ENCODE data around the gene VAV1.
A peak's percentile ranks its signal among the peaks of the same experiment; 100 is the strongest.

Gene VAV1

DNA sequence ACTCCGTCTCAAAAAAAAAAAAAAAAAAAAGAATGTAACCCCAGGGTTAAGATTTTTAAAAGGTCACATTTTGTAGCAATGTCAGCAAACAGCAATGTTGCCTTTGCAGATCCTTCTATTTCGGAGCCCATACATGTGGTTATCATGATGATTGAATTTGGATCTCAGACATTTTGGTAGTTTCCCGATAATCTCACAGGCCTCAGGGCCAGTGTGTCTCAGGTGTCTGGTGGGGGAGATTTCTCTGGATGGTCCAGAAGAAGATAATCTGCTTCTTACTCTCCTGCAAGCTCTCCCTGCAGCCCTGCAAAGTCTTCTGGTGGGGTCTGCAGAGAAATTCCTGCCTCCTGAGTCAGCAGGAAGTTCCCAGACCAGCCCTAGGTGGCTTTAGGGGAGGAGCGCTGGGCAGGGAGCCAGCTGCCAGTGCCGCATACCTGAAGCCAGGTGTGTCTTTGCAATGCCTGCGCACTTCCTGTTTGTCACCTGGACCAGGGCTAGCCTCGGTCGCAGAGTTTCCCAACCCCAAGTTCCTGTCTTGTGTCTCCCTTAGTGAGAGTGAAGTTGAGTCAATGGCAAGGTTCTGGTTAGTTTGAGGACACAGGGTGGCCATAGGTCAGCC lies 6.7 kb upstream of the VAV1 start:
- no peak overlapping the region for H3K4me3 ChIP-seq (ENCODE audit: low read depth, low read length)
- DNase-seq (ENCODE audit: low read depth) = no peak

DNA sequence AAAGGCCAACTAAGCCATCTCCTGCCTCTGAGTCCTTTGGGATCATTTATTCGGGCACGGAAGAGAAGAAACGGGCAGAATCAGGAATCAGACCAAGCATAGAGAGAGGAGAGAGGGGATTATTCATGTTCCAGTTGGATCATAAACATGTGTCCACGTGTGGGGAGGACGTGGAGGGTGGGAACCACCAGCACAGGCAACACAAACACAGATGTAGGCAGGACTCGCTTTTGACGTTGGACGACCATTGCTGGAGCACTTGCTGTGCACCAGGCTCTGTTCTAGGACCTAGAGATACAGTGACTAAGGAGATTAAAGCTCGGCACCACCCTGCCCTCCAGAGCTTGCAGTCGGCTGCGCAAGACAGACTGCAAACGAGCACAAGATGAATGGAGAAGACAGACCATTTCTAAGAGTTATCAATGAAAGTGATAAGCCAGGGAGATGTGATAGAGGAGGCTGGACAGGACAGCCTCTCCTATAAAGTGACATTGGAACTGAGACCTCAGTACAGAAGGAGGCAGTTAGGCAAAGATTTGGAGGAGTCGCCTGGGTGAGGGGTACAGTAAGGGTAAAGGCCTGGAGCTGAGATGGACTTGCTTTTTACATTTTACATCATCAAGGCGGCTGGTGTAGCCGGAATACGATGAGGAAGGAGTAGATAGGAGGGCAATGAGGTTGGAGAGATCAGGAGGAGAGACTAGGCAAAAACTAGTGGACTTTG lies 6.0 kb upstream of the VAV1 start:
- TF ChIP-seq MYC (IDR thresholded peaks at IDR 0.05; ENCODE audit: low read depth, low read length) (no peak), POLR2A (IDR thresholded peaks at IDR 0.05; ENCODE audit: extremely low read depth, insufficient read length) (no peak)
- TF ChIP-seq, protein P1, sequence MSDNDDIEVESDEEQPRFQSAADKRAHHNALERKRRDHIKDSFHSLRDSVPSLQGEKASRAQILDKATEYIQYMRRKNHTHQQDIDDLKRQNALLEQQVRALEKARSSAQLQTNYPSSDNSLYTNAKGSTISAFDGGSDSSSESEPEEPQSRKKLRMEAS (IDR thresholded peaks at IDR 0.05; ENCODE audit: low read depth, low read length) = no peak
- TF ChIP-seq, protein P2, sequence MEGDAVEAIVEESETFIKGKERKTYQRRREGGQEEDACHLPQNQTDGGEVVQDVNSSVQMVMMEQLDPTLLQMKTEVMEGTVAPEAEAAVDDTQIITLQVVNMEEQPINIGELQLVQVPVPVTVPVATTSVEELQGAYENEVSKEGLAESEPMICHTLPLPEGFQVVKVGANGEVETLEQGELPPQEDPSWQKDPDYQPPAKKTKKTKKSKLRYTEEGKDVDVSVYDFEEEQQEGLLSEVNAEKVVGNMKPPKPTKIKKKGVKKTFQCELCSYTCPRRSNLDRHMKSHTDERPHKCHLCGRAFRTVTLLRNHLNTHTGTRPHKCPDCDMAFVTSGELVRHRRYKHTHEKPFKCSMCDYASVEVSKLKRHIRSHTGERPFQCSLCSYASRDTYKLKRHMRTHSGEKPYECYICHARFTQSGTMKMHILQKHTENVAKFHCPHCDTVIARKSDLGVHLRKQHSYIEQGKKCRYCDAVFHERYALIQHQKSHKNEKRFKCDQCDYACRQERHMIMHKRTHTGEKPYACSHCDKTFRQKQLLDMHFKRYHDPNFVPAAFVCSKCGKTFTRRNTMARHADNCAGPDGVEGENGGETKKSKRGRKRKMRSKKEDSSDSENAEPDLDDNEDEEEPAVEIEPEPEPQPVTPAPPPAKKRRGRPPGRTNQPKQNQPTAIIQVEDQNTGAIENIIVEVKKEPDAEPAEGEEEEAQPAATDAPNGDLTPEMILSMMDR (IDR thresholded peaks at IDR 0.05; ENCODE audit: low read depth, low read length) = no peak
- H3K4me3 ChIP-seq (ENCODE audit: low read depth, low read length) = no peak overlapping the region
- no peak for DNase-seq (ENCODE audit: low read depth)

More for the DNA sequence above, 6.7 kb upstream of the VAV1 start:
- TF ChIP-seq, protein P2 (IDR thresholded peaks at IDR 0.05; ENCODE audit: low read depth, low read length) = no peak
- TF ChIP-seq, protein P1 (IDR thresholded peaks at IDR 0.05; ENCODE audit: low read depth, low read length) = no peak
- TF ChIP-seq MYC (IDR thresholded peaks at IDR 0.05; ENCODE audit: low read depth, low read length) = no peak
- no peak for TF ChIP-seq POLR2A (IDR thresholded peaks at IDR 0.05; ENCODE audit: extremely low read depth, insufficient read length)

DNA sequence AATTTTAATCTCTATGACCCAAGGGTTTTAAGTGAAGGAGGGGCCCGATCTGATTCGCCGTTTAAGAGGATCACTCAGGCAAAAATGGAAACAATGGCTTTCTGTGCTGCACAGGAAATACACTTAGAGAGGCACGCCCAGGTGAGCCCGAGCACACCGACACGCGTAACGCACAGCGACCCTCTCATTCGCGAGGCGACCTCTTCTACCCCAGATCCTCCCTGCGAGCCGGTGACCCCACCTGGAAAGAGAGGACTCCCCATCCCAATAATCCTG lies 5.5 kb upstream of the VAV1 start:
- DNase-seq (ENCODE audit: low read depth) = no peak
- H3K4me3 ChIP-seq (ENCODE audit: low read depth, low read length) = no peak overlapping the region
- TF ChIP-seq, protein P1 (IDR thresholded peaks at IDR 0.05; ENCODE audit: low read depth, low read length) = no peak
- TF ChIP-seq, protein P2 (IDR thresholded peaks at IDR 0.05; ENCODE audit: low read depth, low read length) = no peak
- TF ChIP-seq POLR2A (IDR thresholded peaks at IDR 0.05; ENCODE audit: extremely low read depth, insufficient read length) = no peak
- TF ChIP-seq MYC (IDR thresholded peaks at IDR 0.05; ENCODE audit: low read depth, low read length) = no peak

DNA sequence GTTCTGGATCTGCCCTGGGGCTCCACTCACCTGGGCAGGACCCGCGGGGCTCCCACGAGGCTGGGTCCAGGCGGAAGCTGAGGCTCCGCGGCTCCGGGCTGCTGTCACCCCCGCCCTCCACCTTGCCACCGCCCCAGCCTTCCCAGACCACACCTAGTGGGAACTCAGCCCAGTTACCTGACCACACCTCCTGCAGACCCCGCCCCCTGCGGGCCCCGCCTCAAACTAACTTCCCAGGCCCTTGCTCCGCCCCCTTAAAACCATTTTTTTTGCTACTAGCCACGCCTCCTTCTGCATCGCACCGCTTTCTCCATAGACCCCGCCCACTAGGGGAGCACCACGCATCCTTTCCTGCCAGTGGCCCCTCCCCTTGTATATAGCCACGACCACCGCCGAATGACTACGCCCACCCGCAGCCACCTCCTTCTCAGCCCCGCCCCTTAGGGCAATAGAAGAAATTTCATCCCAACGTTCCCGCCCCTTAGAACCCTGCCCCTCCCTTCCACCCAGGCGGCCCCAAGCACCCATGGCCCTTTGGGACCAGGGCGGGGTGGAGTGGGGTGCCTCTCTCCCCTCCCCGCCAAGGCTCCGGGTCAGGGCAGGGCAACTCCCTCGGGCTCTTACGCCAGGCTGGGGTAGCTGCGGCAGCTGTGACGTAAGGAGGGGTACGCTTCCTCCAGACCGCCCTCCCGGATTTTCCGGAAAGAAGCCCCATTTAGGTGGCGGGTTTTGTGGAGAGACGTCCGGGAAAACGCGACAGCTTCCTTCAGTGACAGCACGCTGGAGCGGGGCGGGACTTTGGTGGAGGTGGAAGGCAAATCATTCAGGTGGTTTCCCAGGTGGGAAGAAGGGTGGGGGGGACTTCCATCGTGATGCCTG lies 4.9 kb upstream of the VAV1 start, which contains the start of gene SH2D3A:
SH2D3A (minus strand) TSS at position 79 of the 879 bp plus-strand sequence. CDS start 3,687 bp downstream, outside the sequence.
- no peak within 1 kb of the TSS for H3K4me3 ChIP-seq (ENCODE audit: low read depth, low read length)
- TF ChIP-seq POLR2A (IDR thresholded peaks at IDR 0.05; ENCODE audit: extremely low read depth, insufficient read length) = no peak
- TF ChIP-seq, protein P1 (IDR thresholded peaks at IDR 0.05; ENCODE audit: low read depth, low read length) = peak; percentile 47; the same call in 1 of the 2 replicates
- 0 out of 2 replicates have a peak, but pooled peaks have one; percentile 19 for TF ChIP-seq MYC (IDR thresholded peaks at IDR 0.05; ENCODE audit: low read depth, low read length)
- peak; percentile 86 for DNase-seq (ENCODE audit: low read depth)

DNA sequence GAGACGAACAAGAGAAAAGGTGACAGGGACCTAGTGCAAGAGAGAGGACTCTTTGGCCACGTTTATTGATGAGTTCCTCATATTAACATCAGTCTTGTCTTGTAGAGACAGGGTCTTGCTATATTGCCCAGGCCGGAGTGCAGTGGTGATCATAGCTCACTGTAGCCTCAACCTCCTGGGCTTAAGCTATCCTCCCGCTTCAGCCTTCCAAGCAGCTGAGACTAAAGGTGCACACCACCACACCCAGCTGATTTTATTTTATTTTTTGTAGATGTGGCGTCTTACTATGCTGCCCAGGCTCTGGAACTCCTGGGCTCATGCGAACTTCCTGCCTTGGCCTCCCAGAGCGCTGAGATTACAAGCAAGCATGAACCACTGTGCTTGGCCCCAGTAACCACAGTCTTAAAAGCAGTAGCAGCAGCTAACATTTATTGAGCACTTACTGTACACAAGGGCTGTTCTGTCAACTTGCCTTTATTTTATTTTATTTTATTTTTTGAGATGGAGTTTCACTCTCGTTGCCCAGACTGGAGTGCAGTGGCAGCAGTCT lies 4.2 kb upstream of the VAV1 start:
- no peak for DNase-seq (ENCODE audit: low read depth)
- TF ChIP-seq, protein P1 (IDR thresholded peaks at IDR 0.05; ENCODE audit: low read depth, low read length) = no peak
- no peak for TF ChIP-seq POLR2A (IDR thresholded peaks at IDR 0.05; ENCODE audit: extremely low read depth, insufficient read length)
- no peak for TF ChIP-seq MYC (IDR thresholded peaks at IDR 0.05; ENCODE audit: low read depth, low read length)
- TF ChIP-seq, protein P2 (IDR thresholded peaks at IDR 0.05; ENCODE audit: low read depth, low read length) = no peak
- no peak overlapping the region for H3K4me3 ChIP-seq (ENCODE audit: low read depth, low read length)
